ENCODE measurements around the gene LRRC49.
"Not testable (repeated sequence)": the region's sequence is repeated elsewhere in the genome, so short reads cannot be mapped to it uniquely, and the experiment has no call there.

The LRRC49 gene

DNA sequence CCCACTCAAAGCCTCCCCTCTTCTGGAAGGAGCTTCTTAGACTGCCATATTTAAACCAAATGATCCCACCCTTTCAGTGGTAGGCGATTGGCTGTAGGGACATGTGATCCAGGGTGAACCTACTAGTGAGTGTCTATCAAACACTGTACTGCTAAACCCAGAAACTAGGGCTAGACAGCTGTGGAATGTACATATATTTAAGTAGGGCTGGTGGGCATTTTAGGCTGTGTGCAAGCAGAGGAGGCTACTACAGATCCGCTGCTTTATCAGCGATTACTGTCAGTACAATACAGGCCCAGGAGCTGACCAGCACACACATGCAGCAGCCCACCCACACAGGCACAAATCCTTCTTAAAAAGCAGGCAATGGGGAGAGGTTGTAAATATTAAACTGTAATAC, 23.3 kb upstream of the LRRC49 start:
- DNase-seq, result no peak

DNA sequence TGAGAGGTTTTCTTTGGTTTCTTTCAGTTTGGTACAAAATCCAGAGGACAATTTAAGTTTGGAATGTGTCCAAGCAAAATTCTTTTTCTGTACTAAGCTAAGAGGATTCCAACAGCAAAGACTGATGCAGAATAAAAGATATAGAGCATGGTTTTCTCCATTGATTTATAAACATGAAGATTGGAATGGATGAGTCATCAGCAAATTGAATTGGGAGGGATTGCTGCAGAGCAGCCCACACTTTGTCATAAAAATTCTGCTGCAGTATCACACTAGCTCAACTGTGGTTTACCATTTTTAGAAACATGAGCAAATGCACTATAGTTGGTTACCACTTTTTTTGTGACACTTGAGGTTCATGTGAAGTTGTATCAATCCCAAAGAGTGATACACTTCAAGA, 22.6 kb upstream of the LRRC49 start:
- no peak for DNase-seq

DNA sequence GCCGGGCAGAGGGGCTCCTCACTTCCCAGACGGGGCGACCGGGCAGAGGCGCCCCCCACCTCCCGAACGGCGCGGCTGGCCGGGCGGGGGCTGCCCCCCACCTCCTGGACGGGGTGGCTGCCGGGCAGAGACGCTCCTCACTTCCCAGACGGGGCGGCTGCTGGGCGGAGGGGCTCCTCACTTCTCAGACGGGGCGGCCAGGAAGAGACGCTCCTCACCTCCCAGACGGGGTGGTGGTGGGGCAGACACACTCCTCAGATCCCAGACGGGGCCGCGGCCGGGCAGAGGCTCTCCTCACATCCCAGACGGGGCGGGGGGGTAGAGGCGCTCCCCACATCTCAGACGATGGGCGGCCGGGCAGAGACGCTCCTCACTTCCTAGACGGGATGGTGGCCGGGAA, 21.1 kb upstream of the LRRC49 start:
- not testable (repeated sequence) for DNase-seq

DNA sequence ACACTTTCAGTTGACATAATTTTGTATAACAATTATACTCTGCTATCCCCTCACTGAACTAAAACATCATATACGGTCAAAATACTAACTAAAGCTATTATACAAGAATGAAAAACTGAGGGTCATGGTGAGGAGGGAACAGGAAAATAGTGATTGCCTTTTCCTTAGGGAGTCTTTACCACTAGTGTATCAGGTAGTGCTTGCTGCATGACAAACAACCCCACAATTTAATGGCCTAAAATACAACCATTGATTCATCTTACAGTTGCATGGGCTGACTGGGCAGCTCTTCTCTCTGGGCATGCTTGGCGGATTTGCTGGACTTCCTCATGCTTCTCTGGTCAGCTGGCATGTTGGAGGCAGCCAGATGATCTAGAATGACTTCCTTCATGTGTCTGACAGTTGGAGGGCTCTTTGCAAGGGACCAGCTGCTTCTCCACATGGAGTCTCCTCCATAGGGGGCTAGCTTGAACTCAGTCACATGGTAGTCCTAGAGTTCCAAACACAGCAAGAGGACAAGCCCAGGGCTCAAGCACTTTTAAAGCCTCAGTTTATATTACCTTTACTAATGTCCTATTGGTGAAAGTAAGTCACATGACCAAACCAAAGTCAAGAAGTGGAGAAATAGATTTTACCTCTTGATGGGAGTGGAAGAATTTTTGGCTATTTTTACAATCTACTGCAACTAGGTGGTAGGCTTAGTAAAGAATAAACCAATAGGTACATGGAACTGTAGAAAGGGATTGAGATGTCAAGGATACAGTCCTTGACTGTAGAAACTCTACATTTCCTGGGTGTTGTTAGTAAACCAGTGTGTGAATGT, 19.2 kb upstream of the LRRC49 start:
- no peak for DNase-seq

DNA sequence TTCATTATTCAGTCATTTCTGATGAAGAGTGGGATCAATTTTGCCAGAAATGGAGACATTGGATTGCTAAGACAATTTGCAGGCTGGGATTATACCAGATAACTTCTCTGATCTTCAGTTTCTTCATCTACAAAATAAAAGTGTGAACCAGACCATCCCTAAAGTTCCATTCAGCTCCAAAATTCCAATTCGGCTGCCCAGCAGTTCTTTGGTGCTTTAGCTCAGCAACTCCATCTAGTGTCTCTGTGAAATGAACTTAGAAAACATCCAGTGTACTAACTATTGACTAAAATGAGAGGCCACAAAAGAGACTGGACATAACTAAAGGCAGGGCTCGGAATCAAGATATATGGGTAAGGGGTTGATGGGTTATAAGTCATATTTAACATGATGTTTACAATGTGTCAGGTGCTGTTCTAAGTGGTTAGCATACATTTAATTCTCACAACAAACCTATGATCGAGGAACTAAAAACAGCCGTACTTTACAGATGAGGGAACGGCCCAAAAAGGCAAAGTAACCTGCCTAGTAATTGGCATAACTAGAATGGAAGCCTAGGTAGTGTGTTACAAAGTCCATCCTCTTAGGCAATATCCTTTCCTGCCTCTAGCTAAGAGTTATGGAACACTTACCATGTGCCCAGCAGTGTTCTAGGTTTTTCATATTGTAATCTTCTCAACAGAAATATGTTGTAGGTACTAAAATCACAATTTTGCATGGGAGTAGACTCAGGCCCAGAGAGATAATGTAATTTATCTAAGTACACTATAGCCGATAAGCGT, 17.4 kb upstream of the LRRC49 start:
- no peak for DNase-seq

DNA sequence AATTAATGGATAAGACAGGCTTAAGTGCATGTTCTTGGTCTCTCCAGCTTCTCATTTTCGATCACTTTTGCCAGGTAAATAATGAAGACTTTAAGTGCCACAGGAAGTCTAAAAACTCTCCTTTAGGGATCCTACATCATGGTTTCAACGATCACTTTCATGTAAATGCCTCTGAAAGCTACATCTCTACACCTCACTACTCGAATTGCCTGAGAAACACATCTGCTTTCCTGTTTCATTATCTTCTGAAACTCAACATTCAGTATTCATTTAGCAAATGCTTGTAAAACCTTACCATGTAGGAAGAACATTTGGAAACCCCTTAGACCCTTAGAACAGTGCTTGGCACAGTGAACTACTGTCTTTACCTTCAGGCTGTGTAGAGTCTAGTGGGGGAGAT, 16.6 kb upstream of the LRRC49 start:
- no peak for DNase-seq

DNA sequence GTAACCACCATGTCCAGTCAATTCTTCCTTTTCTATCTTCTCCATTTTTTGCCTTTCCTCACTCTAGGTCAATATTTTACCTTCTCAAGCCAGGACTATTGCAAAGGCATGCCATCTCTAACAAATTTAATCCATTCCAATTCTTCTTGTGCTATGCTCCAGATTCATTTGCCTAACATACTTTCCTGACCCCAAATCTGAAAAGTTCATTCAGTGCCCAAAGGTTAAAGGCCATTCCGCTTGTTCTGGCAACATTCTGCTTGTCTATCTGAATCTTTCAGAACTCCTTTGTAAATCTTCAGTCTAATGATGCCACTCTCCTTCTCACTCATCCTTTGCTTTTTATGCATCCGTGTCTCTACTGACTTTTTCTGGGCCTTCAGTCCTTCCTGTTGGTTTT, 15.9 kb upstream of the LRRC49 start:
- no peak for DNase-seq

DNA sequence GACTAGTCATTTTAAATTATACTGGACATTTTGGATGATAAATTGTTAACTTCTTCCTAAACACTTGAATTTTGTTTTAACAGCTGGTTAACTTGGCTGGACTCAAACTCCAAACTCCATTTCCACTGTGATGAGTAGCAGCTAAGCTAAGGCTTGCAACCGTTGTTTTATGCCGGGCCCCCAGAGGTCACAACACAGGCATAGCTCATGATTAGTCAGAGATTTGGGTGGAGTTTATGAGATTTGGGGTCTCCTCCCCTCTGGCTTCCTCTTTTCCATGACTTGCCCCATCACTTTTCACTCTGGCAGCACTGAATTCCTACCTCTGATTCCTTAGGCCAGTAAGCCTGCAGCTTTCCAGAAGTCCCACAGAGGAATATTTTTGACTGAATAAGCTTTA, 13.2 kb upstream of the LRRC49 start:
- DNase-seq, result no peak

DNA sequence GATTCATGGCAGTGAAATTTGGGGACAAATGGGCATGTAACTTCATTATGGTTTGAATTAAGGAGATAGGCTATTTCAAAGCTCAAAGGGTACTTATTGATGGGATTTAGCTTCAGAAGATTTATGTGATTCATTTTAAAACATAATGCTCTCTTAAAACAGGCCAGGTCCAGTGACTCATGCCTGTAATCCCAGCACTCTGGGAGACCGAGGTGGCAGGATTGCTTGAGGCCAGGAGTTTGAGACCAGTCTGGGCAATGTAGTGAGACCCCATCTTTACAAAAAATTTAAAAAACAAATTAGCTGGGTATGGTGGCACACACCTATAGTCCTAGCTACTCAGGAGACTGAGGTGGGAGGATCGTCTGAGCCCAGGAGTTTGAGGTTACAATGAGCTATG, 11.8 kb upstream of the LRRC49 start:
- DNase-seq, result no peak

DNA sequence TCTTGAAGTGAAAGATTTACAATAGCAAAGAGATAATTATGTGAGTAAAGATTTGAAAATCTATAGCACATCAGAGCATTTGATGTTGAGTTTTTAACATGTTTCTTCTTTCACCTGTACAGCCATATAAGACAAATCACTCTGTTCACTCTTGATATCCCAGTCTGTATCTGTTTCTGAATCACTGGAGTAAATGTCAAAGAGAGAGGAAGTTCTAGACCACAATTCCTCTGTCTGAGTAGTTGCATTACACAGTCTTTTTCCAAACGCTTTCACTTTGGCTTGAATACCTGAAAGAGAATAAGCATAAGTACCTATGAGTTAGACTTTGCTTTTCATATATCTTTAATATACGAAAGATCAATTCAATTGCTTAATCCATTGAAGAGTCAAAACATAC, 10.3 kb upstream of the LRRC49 start:
- DNase-seq, result no peak

DNA sequence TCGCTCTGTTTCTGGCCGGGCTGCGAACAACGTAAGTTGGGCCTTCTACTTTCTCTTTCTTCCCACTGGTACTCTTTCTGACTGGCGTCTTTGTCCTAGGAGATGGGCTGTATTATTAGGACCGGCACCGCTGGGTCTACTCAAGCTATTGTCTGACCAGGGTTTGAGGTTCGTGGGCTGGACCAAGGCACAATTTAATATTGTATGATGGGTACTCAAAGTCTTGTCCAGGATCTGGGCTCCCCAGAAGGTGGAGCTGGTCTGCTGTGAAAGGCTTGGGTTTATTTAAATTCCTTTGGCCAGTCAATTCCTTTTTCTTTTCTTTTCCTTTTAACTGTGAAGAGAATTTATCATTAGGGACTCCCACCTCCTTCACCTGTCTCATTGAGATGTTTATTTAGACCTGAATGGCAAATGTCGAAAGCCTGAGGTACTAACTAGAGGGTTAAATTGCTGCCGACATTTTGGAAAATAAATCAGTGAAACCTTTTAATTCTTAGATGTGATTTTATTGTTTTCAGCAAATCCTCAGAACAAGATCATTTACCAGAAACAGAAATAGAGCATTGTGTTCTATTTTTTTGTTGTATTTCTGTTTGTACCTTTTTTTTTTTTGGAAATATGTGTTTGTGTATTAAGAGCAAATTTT, 410 bp downstream of the LRRC49 start:
- no peak for DNase-seq

DNA sequence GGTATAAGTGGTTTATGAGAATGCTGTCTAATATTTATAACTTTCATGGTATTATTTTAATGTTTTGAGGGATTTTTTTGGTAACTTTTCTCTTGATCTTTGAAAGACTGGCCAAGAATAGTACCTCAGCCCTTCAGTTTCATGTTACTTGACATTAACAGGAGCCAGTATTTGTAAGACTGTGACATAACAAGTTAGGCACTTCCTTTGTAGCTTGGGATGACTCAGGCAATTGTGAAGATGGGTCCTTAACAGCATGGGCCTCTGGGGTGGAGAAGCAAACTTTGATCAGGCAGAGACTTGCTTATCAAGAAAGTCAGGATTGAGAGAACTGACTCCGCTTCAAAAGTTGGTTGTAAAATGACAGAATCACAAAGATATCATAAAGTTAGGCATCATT, 9.5 kb downstream of the LRRC49 start:
- DNase-seq, result no peak

DNA sequence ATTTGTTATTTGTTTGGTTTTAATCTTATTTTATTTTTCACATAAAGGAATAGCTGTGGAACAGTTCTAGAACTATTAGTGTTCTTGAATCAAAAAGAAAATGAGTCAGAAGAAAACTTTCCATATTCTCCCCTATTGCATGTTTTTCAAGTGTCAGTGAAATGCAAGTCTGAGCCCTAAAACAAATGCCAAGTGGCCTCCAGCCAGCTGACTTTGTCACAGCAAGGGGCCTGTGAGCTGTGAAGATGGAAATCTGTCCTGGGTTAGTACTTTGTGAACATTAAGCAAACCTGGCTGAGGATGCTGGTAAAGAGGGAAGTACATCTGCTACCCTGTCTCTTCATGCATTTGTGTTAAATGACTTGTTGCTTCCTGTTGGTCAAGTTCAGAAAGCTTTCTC, 14.2 kb downstream of the LRRC49 start:
- DNase-seq, result no peak

DNA sequence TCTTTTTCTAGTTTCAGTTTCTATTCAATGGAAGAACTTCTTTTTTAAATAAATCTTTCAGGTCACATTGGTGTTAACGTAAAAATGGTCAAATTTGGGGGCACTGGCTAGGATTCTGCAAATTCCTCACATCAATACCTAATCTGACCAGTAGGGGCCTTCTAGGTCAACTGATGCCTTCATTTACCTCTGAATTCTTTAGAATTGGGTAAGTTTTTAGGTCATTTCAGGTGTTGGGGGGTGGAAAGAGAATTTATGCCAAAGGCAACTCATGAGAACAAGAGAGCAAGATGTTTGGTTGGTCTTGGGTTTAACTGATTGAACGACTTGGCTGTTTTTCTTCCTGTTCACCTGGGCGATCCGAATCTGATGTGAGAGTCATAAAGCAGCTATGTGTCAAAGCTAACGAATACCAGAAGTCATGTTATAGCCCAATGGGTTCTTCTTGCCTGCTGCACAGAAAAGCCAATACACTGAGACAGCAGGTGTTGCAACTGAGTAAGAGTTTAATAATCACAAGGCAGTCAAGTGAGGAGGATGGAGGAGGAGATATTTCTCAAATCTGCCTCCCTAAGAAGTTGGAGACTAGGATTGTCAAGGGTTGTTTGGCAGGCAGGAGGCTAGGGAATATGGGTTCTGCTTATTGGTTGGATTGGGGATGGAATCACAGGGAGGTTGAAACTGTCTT, 15.3 kb downstream of the LRRC49 start:
- no peak for DNase-seq

DNA sequence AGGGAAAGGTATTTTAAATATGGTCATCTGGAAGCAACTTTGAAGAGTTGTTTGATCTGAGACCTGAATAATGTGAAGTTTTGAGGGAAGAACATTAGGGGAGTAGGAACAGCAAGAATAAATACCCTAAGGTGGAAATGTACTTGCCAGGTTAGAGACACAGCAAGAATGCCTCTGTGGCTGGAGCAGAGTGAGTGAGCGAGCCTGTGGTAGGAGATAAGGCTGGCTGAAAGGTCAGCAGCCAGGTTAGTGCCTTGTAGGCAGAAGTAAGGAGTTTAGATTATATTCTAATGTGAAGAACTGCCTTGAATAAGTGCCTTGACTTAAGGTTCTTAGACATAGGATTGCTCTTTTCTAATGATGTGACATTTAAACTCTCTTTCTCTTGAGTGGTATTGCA, 18.3 kb downstream of the LRRC49 start:
- no peak for DNase-seq

DNA sequence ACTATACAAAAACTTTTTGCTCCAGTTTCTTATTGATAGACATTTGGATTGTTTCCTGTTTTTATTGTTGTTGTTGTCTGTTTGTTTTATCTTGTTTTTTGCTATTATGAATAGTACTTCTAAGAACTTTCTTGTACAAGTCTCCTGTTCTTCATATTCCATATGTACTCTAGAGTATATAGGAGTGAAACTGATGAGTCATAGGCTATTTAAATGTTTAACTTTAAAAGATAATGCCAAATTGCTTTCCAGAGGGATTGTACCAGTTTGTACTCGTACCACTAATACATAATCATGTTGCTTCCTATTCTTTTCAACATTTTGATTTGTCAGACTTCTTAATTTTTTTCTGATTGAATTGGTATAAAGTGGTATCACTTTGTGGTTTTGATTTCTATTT, 19.6 kb downstream of the LRRC49 start:
- no peak for DNase-seq

DNA sequence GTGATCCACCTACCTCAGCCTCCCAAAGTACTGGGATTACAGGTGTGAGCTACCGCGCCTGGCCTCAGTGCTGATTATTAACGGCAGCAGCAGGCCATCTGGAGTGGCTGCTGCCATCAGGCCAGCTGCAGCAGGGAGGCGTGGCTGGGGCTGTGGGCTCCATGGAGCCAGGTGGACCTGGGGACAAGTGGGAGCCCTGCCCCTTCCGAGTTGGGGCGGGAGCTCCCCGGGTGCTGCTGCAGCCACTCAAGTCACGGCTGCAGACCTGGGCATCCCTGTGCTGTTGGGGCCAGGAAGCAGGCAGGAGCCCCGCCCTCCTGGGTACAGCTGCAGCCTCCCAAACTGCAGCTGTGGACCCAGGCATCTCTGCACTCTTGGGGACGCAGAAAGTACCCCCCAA, 23.9 kb downstream of the LRRC49 start:
- DNase-seq, result no peak

DNA sequence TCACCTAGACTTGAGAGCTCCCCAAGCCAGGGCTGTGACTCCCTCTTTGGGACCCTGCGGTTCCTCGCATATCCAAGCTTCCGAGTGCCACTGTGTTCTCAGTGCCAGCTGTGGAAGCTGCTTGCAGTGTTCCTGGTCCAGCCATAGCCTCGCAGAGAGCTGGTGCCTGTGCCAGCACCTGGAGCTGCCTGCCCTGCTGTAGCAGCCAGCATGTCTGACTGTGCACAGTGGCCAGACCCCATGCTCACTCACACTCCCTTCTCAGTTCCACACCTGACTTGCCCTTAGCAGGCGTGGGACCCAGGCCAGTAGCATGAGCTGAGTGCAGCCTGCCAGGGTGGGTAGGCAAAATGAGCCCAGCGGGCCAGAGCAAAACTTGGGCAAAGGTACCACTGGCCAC, 25.3 kb downstream of the LRRC49 start:
- DNase-seq, result no peak

DNA sequence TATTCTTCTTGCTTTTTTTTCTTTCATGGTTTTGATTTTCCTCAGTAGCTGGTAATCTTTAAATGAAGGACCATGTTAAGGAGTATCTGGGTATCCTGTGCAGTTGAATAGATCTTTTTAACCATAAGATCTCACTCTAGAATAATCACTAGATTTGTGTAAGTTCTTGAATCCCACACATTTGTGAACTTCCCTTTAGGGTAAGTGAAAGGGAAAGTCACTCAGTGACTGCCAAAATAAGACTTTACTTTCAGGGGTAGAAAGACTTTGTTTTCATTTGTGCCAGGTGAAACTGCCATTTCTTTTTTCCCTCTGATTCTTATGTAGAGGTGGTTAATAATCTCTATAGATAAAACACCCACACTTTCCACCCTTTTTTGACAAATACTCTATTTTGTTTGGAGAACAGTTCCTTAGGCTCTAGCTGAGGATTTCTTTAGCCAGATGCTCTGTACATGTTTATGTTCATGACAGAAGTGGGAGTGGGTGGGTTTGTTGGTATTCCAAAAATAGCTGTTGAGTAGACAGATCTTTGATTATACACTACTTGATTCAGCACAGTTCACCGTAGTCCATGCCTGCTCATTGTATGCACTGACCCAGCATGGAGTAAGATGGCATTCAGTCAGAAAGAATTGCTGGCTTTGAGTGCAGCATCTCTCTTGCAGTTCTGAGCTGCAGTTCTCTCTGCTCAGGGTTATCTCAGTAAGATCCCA, 28.5 kb downstream of the LRRC49 start:
- no peak for DNase-seq

DNA sequence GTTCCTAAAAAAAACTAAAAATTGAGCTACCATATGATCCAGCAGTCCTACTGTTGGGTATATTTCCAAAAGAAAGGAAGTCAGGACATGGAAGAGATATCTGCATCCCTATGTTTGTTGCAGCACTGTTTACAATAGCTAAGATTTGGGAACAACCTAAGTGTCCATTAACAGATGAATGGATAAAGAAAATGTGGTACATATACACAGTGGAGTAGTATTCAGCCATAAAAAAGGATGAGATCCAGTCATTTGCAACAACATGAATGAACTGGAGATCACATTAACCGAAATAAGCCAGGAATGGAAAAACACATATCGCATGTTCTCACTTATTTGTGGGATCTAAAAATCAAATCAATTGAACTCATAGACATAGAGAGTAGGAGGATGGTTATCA, 29.5 kb downstream of the LRRC49 start:
- DNase-seq, result no peak

DNA sequence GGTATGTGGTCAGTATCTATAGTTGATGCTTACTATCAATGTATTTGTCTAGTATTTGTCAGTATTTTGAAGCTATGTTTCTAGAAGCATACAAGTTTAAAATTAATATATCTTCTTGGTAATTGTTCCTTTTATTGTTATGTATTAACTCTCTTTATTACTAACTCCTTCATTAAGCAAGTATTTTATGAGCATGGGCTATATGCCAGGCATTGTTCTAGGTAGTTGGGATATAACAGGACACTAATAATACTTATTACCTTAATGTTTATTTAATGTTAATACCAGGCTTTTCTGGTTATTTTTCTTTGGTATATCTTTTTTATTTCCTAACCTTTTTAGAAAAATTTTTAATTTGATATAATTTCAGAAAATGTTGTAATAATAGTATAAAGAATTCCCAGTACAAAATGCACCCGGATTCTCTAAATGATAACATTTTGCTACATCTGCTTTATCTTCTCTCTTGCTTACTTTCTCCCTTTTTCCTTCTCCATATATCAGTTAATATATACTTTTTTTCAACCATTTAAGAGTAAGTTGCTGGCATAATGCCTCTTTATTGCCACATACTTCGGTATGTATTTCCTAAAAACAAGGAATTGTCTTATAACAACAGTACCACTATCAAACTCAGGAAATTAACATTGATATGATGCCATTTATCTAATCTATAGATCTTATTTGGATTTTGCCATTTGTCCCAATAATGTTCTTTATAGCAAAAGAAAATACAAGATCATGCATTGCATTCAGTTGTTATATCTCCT, 30.9 kb downstream of the LRRC49 start:
- DNase-seq, result no peak

DNA sequence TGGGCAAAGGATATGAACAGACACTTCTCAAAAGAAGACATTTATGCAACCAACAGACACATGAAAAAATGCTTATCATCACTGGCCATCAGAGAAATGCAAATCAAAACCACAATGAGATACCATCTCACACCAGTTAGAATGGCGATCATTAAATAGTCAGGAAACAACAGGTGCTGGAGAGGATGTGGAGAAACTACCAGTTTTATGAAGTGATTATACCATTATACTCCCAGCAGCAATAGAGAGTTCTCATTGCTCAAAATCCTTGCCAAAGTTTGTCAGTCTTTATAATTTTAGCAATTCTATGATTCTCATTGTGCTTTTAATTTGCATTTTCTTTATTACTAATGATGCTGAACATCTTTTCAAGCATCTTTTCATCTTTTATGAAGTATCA, 34.3 kb downstream of the LRRC49 start:
- DNase-seq, result not testable (repeated sequence)
